Measurements from ENCODE around the gene PLLP. TPM values are rescaled to one million over a fixed set of nuclear protein-coding genes. Genes with fewer than 3 reads are reported as not detected.
"Not testable (repeated sequence)": the region's sequence is repeated elsewhere in the genome, so short reads cannot be mapped to it uniquely, and the experiment has no call there.

PLLP gene
- total RNA-seq, 1 donor from 2014 or later = 9.3 TPM

- ATAC-seq = no peak
Measured at GRCh38 chr16:57301126-57301817, 16.8 kb upstream of the PLLP start.

GRCh38 chr16:57300387-57301125 lies 16.1 kb upstream of the PLLP start:
- ATAC-seq = peak; percentile 98

- peak; percentile 70 for ATAC-seq
Measured at GRCh38 chr16:57299719-57300386, 15.4 kb upstream of the PLLP start.

- peak; percentile 11 for ATAC-seq
Measured at GRCh38 chr16:57299009-57299718, 14.7 kb upstream of the PLLP start.

- ATAC-seq = no peak
Measured at GRCh38 chr16:57297856-57298255, 13.4 kb upstream of the PLLP start.

GRCh38 chr16:57289391-57290257 lies 5.2 kb upstream of the PLLP start:
- peak; percentile 7 for ATAC-seq

GRCh38 chr16:57285379-57285778 lies 907 bp upstream of the PLLP start:
- no peak for ATAC-seq

GRCh38 chr16:57284952-57285363 lies 486 bp upstream of the PLLP start:
- no peak for ATAC-seq

- ATAC-seq = peak; percentile 33
Measured at GRCh38 chr16:57283959-57284208, 588 bp downstream of the PLLP start.

GRCh38 chr16:57283214-57283958 lies 1.1 kb downstream of the PLLP start:
- peak; percentile 44 for ATAC-seq

GRCh38 chr16:57282510-57283213 lies 1.8 kb downstream of the PLLP start:
- ATAC-seq = peak; percentile 4

GRCh38 chr16:57281791-57282190 lies 2.7 kb downstream of the PLLP start:
- ATAC-seq = no peak

- ATAC-seq = no peak
Measured at GRCh38 chr16:57279780-57280638, 4.5 kb downstream of the PLLP start.

GRCh38 chr16:57278494-57278893 lies 6.0 kb downstream of the PLLP start:
- ATAC-seq = no peak

- ATAC-seq = peak; percentile 54
Measured at GRCh38 chr16:57277586-57277985, 6.9 kb downstream of the PLLP start.

- ATAC-seq = peak; percentile 86
Measured at GRCh38 chr16:57276596-57276995, 7.9 kb downstream of the PLLP start.

GRCh38 chr16:57275946-57276345 lies 8.5 kb downstream of the PLLP start:
- ATAC-seq = not testable (repeated sequence)

- ATAC-seq = no peak
Measured at GRCh38 chr16:57273826-57274225, 10.6 kb downstream of the PLLP start.

- no peak for ATAC-seq
Measured at GRCh38 chr16:57273359-57273758, 11.1 kb downstream of the PLLP start.
